Measurements from ENCODE around the gene RAB21. TPM values are rescaled to one million over a fixed set of nuclear protein-coding genes. Genes with fewer than 3 reads are reported as not detected.
A peak's percentile ranks its signal among the peaks of the same experiment; 100 is the strongest.
"Not testable (repeated sequence)": the region's sequence is repeated elsewhere in the genome, so short reads cannot be mapped to it uniquely, and the experiment has no call there.

Gene RAB21
- total RNA-seq, 1 experiment from 2014 or later, result 37.8 TPM

DNA sequence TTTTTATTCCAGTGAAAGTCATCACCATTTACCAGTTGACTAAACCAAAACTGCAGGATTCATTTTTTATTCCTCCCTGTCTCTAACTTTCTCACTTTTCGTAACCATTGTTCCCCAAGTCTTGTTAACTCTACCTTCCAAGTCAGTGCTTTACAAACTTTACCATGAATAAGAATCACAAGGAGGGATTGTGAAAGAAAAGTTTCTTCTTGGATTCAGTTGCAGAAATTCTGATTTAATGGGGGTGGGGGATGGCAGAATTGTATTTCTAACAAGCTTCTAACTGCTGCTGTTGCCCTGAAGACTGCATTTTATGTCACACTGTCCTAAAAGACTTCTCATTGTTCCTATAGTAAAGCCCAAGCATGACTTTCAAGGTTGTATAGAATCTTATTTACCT is 5.0 kb upstream of the RAB21 start:
- no peak for DNase-seq (ENCODE audit: low read depth)

DNA sequence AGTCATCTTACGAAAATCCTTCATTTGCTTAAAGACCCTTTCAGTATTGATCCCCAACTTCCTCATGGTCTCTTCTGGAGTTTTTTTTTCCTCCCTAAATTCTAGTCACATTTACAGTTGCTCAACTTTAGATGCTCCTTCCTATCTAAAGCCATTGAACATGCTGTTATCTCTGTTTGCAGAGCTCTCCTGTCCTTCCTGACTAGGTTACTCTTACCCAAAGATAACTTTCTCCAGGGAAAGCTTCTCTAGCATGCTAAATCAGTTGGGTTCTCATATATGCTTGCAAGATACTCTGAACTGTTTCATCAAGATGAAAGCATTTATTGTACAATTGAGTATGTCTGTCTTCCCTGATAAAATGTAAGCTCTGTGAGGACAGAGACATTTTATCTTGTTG is 1.8 kb upstream of the RAB21 start:
- no peak for DNase-seq (ENCODE audit: low read depth)

DNA sequence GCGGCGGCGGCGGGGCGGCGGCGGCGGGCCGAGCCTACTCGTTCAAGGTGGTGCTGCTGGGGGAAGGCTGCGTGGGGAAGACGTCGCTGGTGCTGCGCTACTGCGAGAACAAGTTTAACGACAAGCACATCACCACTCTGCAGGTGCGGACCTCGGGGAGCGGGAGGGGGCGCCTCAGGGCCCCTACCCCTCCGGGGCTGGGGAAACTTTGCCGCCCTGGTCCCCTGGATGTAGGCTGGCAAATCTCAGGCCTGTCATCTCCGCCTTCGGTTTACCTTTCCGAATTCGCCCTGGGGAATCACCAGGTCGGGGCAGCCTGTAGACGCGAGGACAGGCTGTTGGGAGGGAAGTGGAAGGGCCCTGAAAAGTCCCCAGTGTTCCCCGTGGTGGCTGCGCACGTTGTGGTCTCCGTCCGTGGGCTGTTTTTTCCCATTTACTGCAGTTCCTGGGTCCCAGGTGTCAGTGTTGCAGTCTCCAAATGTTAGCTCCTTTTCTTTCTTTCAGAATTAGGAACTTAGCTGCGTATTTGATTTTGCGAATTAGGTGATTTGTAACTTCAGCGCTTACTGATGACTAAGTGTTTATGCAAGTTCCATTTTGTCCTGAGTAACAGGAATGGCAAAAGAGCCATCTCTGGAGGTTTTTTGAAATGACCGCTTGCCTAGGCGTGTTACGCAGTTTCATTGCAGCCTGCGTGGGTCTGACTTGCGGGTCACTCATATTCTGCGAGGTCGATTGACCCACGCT is 656 bp downstream of the RAB21 start:
- DNase-seq (ENCODE audit: low read depth), result peak; percentile 42

DNA sequence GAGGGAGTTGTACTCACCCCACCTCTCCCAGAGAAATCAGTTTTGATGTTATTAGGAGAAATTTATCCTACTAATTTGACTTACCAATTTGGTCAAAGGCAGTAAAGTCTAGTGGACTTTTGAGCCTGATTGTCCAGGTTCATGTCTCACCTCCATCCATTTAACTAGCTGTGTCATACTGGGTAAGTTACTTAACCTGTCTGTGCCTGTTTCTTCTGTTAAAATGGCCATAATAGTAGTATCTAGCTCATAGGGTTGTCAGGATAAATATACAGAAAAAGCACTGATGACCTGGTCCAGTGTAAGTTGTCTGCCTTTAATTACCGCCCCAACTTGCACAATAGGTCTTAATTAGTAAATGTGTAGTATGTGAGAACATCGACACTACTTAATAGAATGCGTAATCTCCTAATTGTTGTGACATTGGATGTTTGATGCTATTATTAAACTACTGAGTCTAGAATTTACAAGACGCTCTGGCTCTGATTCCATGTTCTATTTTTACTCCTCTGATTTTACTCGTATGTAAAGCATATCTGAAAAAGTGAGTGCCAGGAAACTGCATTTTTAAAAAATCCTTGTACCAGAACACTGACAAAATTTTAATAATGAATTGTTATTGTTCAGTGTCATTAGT is 1.5 kb downstream of the RAB21 start:
- DNase-seq (ENCODE audit: low read depth), result no peak

DNA sequence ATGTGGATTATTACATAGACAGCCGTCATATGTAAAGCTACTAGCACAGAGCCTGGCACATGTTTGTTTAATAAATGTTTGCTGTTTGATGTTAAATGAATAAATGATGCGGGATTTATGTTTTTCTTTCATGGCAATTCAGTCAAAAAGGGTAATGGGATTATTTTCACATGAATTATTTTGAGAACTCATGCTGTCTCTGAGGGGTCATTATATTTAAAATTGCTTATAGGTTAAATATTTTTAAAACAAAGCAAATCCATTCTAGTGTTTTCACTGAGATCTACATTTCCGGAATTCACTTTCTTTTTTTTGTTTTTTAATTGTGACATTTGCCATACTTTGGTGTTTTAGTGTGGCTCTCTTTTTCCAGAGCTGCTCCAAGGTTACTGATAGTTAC is 5.3 kb downstream of the RAB21 start:
- no peak for DNase-seq (ENCODE audit: low read depth)

DNA sequence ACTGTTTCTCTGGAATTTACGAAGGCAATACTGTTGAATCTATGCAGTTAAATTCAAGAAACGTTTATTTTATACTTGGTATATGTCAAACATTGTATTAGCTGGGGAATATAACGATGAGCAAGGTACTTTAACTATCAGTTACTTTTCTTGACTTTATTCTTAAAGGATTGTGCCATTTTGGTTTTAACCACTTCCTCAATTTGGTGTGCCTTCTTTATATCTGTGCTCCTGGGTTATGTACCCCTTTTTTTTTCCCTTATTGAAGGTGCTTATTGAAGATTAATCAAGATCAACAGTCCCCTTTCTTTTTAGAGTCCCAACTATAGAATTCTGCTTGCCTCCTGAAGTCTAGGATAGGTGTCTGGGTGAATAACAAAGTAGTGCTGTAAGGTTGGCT is 5.8 kb downstream of the RAB21 start:
- DNase-seq (ENCODE audit: low read depth), result no peak

DNA sequence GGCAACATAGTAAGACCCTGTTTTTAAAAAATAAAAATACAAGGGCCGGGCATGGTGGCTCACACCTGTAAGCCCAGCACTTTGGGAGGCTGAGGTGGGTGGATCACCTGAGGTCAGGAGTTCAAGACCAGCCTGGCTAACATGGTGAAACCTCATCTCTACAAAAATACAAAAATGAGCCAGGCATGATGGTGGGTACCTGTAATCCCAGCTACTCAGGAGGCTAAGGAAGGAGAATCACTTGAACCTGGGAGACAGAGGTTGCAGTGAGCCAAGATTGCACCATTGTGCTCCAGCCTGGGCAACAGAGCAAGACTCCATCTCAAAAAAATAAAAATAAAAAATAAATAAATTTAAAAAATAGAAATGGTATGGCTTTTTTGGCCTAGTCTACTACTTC is 6.7 kb downstream of the RAB21 start:
- not testable (repeated sequence) for DNase-seq (ENCODE audit: low read depth)

DNA sequence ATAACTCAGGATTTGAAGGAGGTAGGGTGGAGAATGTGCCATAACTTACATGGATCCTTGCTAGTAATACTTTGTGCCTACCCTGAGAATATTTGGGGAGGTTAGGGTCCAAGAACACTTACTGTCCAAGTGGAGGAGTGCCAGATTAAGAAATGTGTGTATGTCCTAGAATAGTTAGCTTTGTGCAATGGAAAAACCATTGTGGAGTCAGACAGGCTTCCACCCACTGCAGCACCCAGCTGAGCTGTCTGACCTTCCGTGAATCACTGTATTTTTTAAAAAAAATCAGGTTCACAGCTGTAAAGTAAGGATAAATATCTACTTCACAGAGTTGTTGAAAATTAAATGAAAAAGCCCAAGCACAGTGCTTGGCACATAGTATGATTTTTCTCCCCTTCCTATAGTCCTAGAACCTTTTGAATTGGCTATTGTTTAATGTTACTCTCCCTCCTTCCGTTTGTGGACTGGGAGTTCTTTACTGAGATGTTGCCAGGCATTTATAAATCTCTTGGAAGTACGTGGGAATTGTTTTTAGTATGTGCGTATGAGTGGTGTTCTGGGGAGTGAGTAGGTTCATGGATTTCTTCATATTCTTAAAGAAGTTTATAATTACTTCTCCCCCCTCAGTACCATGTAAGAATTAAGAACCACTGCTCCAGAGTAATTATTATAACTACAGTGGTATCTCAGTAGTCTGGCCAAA is 9.2 kb downstream of the RAB21 start:
- no peak for DNase-seq (ENCODE audit: low read depth)

DNA sequence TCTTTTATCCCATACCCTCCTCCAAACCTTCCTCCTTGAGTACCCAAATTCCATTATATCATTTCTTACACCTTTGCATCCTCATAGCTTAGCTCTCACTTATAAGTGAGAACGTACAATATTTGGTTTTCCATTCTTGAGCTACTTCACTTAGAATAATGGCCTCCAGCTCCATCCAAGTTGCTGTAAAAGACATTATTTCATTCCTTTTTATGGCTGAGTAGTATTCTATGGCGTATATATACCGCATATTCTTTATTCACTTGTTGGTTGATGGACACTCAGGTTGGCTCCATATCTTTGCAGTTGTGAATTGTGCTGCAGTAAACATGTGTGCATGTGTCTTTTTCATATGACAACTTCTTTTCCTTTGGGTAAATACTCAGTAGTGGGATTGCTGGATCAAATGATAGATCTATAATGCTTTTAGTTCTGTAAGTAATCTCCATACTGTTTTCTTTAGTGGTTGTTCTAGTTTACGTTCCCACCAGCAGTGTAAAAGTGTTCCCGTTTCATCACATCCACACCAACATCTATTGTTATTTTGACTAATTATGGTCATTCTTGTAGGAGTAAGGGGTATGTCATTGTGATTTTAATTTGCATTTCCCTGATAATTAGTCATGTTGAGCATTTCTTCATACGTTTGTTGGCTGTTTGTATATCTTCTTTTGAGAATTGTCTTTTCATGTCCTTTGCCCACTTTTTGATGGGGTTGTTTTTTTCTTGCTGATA is 10.1 kb downstream of the RAB21 start:
- DNase-seq (ENCODE audit: low read depth), result no peak

DNA sequence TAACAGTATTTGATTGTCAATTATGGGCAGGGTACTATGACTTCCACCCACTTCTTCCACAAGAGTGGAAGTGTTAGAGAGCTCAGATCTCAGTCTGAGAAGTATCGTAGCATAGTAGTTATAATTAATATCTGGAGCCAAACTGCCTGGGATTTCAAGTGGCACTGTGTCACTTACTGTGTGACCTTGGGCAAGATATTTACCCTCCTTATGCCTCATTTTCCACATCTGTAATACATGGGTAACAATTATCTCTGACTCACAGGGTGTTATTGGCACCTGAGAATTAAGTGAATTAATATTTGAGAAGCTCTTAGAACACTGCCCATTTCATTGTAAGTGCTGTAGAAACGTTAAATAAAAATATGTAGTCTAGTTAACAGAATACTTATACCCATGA is 11.5 kb downstream of the RAB21 start:
- DNase-seq (ENCODE audit: low read depth), result no peak

DNA sequence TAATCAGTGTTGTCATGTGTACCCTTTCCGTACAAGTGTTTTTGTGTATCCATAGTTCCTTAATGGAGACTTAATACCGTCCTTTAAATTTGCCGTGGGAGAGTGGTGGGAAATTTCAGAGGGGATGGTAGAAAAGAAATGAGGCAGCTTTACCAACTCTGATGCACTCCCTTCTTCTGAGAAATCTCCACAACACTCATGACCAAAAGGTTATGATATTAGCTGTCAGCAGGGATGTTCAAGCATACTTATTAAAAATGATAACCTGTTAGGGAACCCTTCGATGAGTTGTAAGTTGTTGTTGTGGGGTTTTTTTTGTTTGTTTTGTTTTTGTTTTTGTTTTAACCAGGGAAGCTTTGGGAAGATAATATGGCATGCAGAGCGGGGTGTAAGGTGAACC is 12.5 kb downstream of the RAB21 start:
- DNase-seq (ENCODE audit: low read depth), result no peak

DNA sequence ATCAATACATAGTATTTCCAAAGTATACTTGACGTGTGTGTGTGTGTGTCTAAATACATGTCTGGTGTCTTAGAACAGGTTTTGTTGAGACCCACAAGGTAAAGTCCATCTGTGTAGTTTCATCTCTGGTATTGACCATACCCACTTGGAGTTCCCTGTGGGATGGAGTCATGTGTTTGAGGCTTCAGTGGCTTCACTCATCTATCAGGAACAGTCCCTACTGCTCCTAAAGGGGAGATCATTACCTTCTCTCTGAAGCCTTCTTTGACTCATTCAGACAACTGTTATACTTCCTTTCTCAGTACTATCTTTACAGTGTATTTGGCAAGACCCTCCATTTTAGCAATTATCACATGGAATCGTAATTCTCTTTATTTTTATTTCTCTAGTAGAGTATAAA is 14.2 kb downstream of the RAB21 start:
- no peak for DNase-seq (ENCODE audit: low read depth)

DNA sequence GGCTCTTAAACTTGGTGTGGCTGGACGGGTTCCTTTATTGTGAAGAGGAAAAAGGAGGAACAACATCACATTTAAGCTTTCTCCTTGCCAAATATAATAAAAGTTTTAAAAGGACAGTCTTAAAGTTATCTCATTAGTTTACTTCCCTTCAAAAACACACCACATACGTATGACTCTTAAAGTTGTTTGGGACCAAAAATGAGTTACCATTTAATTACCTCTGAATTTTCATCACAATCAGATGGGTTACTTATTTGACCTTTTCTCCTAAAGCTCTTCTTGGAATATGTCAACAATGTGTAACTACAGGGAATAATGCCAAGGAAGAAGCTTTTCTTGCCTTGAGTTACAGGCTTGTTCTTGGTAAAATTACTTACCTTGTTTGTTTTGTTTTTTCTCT is 16.4 kb downstream of the RAB21 start:
- no peak for DNase-seq (ENCODE audit: low read depth)

DNA sequence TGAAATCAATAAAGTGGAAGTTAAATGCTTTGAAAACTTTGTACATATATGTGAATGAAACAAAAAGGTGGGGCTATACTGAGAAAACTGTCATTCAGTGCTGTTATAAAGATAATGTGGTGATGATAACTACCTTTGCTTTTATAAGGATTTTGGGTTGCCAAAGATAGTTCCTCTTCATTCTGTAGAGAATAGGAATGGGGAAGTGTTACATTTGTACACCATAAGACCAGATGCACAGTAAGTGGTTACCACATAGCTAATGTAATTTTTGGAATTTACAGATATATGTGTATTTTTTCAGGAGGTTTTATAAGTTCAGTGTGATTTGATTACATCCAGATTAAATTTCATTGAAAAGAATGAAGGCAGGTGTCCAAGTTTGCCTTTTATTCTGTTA is 18.1 kb downstream of the RAB21 start:
- DNase-seq (ENCODE audit: low read depth), result no peak

DNA sequence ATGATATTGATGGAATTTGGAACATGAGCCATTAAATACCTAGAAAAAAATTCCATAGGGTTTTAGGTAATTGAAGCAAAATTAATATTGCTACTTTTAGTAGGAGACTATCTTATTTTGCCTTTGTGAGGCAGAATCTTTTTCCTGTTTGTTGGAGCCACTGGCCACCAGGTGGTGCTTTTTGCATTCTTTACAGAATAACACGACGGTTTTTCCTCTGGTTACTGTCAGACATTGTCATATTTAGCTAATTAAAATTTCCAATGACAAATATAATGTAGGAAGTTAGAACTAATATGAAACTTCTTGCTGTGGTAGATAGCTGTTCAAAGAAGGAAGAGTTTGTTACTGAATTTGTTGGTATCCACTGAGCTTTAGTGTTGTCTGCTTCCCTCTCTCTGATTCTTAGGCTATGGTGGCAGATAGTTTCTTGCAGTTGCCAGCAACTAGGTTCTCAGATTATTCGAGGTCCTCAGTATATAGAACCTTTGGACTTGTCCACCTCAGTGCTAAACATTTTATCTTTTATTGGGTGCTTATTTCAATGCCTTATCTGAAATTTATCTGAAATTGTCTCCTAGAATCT is 25.7 kb downstream of the RAB21 start:
- DNase-seq (ENCODE audit: low read depth), result peak; percentile 15

DNA sequence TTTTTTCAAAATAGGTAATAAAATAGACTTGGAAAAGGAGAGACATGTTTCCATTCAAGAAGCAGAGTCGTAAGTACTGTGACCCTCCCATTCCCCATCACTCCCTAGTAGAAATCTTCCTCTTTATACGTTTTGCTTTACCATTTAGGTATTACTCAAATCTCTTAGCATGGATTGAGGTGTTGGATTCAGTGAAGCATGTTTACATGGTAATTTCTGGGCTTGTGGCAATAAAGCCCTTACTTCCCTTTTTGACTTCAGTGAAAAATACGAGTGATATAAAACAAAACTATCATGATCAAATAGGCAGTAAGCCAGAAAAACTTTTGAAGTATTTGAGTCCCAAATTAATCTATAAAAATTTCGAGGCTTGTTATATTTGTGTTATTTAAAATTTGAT is 27.4 kb downstream of the RAB21 start:
- DNase-seq (ENCODE audit: low read depth), result no peak

DNA sequence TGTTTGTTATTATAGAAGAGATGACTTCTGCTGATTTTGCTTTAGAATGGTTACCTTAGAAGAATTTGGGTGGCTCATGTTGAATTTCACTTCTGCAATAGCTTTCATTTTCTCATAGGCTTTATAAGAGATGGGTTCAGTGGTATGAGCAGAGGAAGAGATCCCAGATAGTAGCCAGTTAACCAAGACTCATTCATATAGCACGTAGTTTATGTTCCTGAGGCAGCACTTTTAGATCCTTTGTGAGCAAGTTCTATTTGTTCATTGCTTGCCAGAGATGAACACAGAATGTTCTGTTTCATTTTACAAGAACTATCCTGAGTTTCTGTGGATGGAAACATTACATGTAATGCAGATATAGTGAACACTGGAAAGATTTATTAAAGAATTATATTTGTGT is 32.2 kb downstream of the RAB21 start:
- DNase-seq (ENCODE audit: low read depth), result no peak

DNA sequence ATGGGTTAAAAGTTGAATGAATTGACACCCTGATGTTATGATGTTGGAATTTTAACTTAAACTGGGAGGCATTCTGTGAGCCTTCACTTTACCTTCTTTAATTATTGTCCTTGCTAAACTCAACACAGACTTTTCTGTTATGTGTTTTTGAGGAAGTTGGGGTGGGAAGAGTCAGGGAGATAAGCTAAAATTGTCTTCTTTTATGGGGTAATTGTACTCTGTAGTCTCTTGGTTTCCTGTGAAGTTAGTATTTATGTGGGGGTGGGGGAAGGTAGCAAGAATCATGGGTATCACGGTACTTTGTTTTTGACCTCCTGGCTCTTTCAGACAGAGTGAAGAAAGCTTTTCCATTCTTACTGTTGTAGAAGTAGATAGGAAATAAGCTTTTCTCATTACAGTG is 32.9 kb downstream of the RAB21 start:
- DNase-seq (ENCODE audit: low read depth), result no peak

DNA sequence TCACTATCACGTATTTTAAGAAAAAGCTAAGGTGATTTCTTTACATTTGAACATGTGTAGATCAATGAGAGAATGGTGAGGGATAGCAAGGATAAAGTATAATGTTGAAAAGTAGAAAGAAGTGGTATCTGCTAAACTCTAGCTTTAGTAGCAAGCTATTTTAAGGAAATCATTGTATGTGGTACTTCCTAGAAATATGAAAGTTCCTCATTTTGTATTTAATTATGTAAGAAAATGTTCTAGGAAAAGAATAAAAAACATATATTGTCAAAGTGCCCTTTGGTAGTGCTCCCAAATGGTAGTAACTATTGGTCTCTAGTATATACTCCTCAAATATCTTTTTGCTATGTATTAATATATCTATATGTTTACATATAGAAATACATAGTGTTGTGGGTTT is 35.7 kb downstream of the RAB21 start:
- DNase-seq (ENCODE audit: low read depth), result no peak

DNA sequence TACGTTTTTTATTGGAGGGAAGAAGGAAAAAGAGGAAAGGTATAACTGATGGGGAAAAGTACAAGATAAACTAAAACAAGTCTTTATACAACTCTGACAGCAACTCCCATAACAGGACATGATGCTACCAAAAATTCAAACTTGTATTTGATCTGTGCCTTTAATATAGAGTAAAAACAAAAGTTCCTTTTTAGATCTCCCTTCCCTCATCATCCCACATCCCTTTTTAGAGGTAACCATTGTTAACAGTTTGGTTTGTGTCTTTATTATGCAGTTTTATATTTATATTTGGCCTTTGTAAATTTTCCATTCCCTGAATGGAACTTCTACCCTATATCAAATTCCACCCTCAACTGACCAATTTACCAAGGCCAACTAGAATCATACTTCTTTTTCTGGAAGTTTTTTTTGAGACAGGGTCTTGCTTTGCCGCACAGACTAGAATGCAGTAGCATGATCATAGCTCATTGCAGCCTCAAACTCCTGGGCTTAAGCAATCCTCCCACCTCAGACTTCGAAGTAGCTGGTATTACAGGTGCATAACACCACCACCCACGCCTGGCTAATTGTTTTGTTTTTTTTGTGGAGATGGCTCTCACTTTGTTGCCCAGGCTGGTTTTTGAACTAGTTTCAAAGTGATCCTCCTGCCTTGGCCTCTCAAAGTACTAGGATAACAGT is 36.9 kb downstream of the RAB21 start:
- DNase-seq (ENCODE audit: low read depth), result no peak

DNA sequence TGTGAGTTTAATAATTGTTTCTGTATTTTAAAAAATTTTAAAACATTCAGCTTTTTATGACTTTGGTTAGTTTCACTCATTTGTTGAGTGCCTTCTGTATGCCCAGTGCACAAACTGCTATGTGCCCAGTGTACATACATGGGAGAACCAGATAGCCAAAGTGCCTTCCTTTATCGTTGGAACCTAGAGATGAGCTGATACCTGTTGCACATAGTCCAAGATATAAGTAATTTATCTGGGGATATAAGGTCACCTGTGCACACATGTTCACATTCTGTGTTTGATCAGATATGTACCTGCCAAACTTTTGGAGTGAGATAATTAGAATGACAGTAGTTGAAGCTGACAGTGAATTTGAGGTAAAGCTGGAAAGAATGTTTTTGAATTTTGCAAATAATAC is 37.9 kb downstream of the RAB21 start:
- DNase-seq (ENCODE audit: low read depth), result no peak
